ENCODE measurements around the gene DIPK1C.

GRCh38 chr18:74480149-74480651, 23.1 kb upstream of the DIPK1C start:
- TF ChIP-seq POLR2A (IDR thresholded peaks at IDR 0.05), result no peak
- TF ChIP-seq, protein P1, sequence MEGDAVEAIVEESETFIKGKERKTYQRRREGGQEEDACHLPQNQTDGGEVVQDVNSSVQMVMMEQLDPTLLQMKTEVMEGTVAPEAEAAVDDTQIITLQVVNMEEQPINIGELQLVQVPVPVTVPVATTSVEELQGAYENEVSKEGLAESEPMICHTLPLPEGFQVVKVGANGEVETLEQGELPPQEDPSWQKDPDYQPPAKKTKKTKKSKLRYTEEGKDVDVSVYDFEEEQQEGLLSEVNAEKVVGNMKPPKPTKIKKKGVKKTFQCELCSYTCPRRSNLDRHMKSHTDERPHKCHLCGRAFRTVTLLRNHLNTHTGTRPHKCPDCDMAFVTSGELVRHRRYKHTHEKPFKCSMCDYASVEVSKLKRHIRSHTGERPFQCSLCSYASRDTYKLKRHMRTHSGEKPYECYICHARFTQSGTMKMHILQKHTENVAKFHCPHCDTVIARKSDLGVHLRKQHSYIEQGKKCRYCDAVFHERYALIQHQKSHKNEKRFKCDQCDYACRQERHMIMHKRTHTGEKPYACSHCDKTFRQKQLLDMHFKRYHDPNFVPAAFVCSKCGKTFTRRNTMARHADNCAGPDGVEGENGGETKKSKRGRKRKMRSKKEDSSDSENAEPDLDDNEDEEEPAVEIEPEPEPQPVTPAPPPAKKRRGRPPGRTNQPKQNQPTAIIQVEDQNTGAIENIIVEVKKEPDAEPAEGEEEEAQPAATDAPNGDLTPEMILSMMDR (IDR thresholded peaks at IDR 0.05), result no peak
